ENCODE measurements around the gene DYNLL1.
A peak's percentile ranks its signal among the peaks of the same experiment; 100 is the strongest.
"Not testable (repeated sequence)": the region's sequence is repeated elsewhere in the genome, so short reads cannot be mapped to it uniquely, and the experiment has no call there.

DYNLL1 gene

GRCh38 chr12:120515496-120515895 is 19.6 kb downstream of the DYNLL1 start:
- no peak for DNase-seq (ENCODE audit: low spot score)

- not testable (repeated sequence) for DNase-seq (ENCODE audit: low spot score)
Observed at GRCh38 chr12:120519324-120519723, 23.4 kb downstream of the DYNLL1 start.

- DNase-seq (ENCODE audit: low spot score) = no peak
Observed at GRCh38 chr12:120522568-120522967, 26.7 kb downstream of the DYNLL1 start.

- DNase-seq (ENCODE audit: low spot score) = peak; percentile 56
Observed at GRCh38 chr12:120528861-120529525, 33.1 kb downstream of the DYNLL1 start, which contains the start of gene COQ5. COQ5 (minus strand) TSS chr12:120529158; CDS start chr12:120529141, 17 bp downstream.

- DNase-seq (ENCODE audit: low spot score) = peak; percentile 49
Observed at GRCh38 chr12:120529641-120530417, 33.9 kb downstream of the DYNLL1 start.

- not testable (repeated sequence) for DNase-seq (ENCODE audit: low spot score)
Observed at GRCh38 chr12:120530418-120530761, 34.5 kb downstream of the DYNLL1 start.

- no peak for DNase-seq (ENCODE audit: low spot score)
Observed at GRCh38 chr12:120532701-120533238, 36.9 kb downstream of the DYNLL1 start.

- peak; percentile 82 for DNase-seq (ENCODE audit: low spot score)
Observed at GRCh38 chr12:120534203-120534702, 38.3 kb downstream of the DYNLL1 start, which contains the start of gene RNF10. RNF10 (plus strand) TSS chr12:120534356; CDS start chr12:120534812, 456 bp downstream.

- DNase-seq (ENCODE audit: low spot score) = peak; percentile 32
Observed at GRCh38 chr12:120534703-120535655, 39.1 kb downstream of the DYNLL1 start.

GRCh38 chr12:120536064-120536791 is 40.3 kb downstream of the DYNLL1 start:
- DNase-seq (ENCODE audit: low spot score) = no peak

- no peak for DNase-seq (ENCODE audit: low spot score)
Observed at GRCh38 chr12:120537856-120538220, 41.9 kb downstream of the DYNLL1 start.

- peak; percentile 53 for DNase-seq (ENCODE audit: low spot score)
Observed at GRCh38 chr12:120538281-120539156, 42.6 kb downstream of the DYNLL1 start.

GRCh38 chr12:120539303-120539702 is 43.4 kb downstream of the DYNLL1 start:
- DNase-seq (ENCODE audit: low spot score) = no peak

- DNase-seq (ENCODE audit: low spot score) = no peak
Observed at GRCh38 chr12:120540445-120540844, 44.5 kb downstream of the DYNLL1 start.

- DNase-seq (ENCODE audit: low spot score) = no peak
Observed at GRCh38 chr12:120542166-120542565, 46.3 kb downstream of the DYNLL1 start.

- DNase-seq (ENCODE audit: low spot score) = no peak
Observed at GRCh38 chr12:120544691-120545090, 48.8 kb downstream of the DYNLL1 start.

- DNase-seq (ENCODE audit: low spot score) = no peak
Observed at GRCh38 chr12:120546050-120546386, 50.1 kb downstream of the DYNLL1 start.

Data from HuH-7 (cell line).